Measurements from ENCODE around the gene RASSF8.

The RASSF8 gene

DNA sequence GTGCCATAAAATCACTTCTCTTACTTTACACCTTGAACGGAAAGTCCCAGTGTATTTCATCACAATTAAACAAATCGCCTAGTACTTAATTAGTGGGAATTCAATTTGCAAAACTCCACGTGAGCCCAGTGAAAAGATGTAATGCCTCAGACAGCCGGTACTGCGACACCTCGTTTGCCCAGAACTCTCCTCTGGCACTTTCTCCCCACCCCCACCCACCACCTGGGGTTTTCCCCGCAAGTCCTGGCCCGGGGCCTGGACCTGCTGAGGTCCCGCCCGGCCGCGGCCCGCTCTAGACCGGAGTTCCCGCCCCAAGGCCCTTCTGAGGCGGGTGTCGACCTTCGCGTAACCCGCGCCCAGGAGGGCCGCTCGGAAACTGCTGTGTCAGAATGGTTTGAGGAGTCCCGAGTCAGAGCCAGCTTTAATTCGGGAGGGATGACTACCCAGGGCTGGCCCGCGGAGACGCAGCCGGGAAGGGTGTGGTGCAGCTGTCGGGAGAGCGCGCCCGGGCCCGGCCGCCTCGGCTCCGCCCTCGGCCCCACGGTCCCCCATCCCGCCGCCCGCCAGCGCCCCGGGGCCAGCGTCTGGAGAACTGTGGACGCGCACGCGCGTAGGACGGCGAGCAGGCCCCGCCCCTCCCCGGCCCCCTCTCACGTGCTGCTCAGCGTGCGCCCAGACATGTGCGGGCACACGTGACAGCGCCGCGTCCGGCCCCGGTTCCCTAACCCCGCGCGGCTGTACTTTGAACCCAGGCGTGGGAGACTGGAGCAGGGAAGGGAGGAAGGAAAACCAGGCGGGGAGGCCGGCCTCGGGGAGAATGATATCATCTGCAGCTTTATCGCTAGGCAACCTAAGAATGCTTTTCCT lies 155.6 kb downstream of the RASSF8 start:
- peak; percentile 42 for DNase-seq

DNA sequence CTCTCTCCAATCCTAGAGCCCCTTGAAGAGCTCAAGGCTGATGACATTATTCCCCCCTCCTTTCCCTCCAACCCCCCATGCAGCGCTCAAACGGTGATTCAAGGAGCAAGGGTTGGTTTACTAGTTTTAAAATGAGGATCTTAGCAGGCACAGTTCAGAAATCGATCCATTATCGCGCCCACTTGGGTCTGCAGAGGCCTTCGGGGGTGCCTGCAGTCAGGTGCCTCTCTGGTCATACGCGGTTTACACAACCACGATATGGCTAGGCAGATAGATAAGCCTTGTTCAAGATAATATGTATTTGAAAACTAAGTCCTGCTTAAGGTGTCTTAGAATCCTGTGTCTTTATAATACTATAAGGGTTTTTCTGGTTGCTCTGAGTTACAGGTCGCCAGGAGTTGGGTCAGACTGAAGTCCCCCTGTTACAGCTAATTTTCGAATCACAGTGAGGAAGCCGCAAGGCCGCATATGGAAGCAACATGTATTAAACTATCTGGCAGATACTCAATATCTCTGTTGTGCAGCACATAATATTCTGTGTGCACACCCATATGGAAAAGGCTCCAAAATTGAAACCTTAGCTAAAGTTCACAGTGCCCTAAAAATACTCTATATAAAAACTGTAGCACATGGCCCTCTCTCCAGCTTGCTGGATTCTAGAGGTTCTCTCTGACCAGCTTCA lies 156.4 kb downstream of the RASSF8 start:
- DNase-seq: no peak

DNA sequence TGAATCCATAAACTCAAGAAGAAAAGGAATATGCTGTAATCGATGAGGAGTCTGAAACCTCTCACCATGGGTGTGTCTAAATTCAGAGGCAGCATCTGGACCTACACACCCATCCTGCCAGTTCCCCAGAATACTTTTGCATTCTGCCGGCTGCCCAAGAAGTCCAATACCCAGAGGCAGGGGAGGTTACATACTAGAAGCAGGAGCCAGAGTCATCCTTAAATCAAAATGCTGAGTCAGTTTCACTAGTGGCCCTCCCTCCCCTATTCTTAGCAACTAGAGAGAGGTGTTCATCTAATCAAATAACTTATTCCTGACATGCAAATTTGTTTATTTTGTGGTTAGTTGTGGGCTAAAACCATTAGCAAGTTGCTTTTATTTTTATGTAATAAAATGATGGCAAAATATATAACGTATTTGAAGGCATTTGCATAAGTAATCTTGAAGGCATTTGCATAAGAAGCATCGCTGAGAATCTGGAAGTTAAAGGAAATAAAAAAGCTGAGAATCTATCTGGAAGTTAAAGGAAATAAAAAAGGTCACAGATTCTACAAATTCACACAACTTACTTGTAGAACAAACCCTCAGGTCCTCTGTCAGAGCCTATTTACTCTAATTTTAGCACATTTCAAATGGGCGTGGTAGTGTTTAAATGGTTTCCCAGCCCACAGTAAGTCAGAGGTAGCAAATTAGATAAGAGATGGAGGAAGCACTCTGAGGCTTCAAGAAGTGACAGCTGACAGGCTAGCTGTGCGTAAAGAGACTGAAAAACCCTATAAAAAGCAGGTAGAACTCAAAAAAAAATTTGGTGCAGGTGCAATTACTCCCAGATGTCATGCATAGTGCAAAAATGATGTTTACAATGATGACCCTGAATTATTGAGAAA lies 158.6 kb downstream of the RASSF8 start:
- DNase-seq: no peak

DNA sequence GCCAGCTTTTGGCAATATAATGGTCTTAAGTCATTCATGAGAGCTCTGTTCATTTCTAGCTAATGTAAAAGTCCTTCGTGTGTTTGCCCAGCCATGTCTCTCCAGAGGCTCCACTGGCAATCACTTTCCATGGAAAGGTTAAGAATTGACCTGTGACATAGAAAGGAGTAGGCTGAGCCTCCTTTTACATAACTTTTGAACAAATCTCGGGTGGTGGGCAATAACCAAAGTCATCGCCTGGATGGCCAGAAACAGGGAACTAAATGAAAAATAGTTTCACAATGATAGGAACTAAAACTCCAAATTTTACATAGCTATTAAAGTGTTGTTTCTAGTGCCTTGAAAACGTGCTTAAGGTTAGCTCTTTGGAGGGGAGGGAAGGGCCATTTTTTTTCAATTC lies 159.8 kb downstream of the RASSF8 start:
- no peak for DNase-seq

DNA sequence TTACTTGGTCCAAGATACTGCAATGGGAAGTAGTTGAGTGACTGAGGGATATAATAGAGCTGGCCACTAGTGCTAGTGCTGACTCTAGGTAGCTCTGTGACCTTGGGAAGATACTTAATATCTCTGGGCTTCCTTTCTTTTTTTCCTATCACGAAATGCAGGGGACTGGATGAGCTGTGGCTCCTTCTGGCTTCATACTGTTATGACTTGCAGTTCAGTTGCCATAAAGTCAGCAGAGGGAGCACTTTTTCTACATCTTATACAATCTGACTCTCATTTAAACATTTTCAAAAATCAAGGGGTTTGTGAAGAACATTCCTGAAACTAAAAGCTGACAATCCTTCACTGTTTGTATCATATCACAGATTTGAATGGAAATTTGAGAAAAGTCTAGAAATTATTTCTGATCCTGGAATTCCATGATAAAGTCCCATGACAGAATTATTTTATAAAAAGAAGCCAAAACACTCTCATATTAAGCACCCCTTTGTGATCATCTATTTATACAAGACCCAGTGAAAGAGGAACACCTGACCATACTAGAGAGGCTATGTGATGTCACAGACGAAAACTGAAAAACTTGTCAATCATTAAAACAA lies 161.0 kb downstream of the RASSF8 start:
- DNase-seq: no peak

DNA sequence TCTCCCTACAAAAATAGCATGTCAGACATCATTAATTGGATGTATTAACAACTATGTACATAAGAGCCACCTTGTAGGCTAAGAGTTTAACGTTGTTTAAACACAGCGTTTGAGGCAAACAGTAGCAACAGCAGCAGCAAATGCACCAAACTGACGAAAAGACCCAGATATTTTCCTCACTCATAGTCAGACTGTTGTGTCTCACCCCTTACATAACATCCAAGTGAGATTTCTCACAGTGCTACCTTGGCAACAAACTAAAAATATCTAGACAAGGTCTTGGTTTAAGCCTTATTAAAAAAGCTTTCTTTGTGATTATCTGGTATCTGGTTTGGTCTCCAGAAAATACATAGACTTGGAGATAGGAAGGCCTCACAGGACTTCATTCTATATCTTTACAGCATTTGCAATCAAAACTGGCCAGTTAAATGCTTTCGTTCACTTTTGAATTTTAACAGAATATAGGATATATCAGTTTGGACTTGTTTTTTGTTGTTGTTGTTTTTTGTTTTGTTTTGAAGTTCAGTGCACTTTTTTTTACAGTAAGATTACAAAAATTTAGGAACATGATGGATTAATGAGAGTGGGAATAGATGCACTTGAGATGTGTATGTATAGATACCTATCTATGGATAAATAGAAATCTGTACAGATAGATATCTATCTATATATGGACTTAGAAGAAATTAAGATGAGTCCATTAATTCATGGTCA lies 162.2 kb downstream of the RASSF8 start:
- no peak for DNase-seq

DNA sequence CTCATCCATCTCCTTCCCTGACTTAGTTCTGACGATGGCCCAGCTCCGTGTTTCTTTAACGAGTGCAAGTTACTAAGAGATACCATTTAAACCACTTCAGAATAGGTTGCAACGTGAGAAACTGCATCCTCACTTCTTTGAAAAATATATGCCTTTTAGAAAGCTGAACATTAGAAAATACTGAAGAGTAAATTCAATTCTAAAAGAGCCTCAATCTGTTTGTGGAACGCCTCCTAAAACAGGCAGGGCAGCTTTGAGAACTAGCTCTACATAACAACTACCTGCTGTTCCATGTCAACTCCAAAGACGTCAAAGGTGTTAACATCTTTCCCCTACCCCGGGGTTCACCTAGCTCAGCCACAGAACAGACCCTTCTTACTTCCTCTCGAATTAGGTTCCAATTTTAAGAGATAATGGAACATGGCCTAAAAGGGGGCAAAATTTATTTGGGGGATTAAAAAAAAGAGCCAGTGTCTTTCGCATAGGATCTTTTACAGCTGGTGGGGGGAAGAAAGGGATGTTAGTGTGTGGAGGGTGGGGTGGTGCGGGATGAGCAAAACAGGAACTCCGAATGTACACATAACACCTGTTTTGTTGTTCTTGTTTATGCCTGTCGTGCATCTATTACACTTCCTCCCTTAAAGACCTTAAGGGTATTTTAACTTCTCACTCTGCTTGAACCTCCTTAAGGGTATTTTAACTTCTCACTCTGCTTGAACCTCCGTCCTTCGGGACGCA lies 163.0 kb downstream of the RASSF8 start:
- no peak for DNase-seq

DNA sequence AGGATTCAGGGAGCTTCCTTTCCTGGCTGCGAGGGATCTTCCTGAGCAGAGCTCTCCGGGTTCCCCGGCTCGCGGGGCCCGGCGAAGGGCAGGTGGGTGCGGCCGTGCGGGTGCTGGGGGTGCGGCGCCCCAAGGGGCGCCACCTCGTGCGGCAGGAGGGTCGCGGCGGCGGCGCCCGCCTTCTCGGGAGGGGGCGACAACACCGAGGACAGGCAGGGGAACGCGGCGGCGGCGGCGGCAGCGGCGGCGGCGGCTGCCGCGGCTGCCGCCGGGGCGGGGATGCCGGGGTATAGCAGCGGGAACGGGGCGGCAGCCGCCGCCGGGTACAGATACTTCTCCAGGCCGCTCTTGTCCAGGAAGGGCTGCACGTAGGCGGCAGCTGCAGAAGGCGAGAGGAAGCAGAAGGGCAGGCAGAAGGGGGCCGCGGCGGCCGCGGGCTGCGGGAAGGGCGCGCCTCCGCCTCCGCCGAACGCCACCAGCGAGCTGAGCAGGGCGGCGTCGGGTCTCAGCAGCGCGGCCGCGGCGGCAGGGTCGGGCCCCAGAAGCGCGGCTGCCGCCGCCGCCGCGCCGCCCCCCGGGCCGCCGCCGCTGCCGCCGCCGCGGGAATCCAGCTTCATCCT lies 163.7 kb downstream of the RASSF8 start:
- DNase-seq: no peak

DNA sequence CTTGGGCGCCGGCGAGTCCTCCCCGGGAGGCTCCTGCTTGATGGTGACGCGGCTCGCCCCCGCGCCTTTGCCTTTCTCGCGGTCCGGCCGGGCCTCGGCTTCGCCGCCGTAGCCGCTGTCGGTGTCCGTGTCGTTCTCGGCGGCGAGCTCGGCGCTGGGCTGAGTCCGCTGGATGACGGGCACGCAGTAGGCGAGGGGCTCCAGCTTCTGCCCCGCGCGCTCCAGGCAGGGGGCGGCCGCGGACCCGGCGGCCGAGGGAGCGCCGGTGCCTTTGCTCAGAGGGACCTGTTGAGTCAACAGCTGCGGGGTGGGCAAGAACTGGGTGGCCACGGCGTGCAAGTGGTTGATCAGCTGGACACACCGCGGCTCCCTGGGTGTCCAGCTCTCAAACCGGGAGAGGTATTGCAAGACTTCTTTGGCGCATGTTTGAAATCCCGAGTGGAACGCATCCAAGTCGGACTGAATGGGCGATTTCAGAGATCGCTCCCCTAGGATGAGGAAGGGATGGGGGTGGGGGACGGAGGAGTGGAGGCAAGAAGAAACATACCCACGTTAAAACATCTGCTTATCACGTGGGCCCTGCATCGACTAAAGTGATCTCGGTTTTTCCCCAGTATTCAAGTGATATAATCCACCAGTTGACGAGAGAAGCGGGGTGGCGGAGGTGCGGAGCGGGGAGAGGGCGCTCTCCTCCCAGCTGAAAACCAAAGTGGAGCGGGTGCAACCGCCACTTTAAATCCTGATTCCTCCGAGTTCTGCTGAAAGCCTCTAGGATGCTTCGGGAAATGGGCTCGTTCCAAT lies 164.4 kb downstream of the RASSF8 start:
- DNase-seq: no peak

DNA sequence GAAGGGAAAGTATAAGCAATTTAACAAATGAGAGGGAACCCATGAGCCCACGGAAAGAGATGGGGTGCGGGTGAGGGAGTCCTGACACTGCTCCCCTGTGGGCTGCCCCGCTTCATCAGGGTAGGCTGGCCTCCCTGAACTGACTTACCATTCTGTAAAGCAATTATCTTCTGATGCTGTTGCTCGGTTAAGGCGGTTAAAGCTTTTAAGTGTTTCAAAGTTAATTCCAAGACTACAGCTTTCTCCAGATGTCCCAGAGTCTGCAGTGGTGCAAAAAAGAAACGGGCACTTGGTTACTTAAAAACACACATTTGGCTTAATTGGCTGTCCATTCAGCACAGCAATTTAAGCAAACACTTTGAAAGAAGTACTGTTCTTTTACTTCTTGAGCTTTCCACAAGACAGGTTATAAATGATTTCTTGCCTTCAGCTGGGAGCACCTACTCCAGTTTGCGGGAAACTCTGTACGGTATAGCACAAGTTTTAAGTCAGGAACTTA lies 165.0 kb downstream of the RASSF8 start:
- DNase-seq: no peak

DNA sequence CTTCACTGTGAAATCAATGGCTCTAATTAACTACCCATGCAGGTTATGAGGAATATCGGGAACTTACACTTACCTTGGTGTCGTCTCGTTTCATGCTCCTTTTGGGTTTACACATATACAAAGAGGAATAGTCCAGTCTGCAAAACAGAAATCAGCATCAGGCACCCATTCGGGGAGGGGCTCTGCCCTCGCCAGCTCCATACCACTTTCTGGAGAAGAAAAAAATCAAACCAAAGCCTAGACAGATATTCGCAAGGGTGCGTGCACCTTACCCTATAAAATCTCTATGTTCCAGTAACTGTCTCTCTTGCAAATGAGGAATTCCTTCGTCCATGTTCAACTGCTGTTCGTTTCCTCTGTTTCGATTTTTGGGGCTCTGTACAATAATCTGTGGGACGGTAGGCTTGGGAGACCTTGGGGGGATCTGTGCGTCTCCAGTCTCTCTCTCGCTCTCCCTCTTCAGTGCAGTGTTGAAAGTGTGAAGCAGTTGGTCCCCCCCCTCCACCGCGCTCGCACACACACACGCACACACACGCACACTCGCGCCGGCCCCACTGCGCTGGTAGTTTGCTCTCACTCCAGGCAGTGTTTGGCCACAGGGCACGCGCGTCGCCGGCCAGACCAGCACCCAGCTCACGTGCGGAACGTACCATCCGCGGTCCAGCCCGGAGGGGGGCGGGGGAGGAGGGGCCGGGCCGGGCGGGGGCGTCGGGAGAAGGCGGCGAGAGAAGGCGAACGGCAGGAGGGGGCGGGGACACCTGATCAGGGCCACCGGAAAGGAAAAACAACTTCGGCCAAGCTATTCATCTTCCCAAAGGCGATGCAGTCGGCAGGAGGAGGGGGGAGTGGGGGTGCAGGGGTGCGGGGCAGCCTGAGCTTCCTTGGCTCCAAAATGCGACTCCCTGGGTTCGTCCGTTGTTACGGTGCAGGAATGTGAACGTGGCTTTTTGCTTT lies 166.2 kb downstream of the RASSF8 start, which contains the start of gene BHLHE41:
TSS of gene BHLHE41 (minus strand) at position 592 of the 954 bp plus-strand sequence. CDS start at position 334, 258 bp downstream.
- no peak for DNase-seq

DNA sequence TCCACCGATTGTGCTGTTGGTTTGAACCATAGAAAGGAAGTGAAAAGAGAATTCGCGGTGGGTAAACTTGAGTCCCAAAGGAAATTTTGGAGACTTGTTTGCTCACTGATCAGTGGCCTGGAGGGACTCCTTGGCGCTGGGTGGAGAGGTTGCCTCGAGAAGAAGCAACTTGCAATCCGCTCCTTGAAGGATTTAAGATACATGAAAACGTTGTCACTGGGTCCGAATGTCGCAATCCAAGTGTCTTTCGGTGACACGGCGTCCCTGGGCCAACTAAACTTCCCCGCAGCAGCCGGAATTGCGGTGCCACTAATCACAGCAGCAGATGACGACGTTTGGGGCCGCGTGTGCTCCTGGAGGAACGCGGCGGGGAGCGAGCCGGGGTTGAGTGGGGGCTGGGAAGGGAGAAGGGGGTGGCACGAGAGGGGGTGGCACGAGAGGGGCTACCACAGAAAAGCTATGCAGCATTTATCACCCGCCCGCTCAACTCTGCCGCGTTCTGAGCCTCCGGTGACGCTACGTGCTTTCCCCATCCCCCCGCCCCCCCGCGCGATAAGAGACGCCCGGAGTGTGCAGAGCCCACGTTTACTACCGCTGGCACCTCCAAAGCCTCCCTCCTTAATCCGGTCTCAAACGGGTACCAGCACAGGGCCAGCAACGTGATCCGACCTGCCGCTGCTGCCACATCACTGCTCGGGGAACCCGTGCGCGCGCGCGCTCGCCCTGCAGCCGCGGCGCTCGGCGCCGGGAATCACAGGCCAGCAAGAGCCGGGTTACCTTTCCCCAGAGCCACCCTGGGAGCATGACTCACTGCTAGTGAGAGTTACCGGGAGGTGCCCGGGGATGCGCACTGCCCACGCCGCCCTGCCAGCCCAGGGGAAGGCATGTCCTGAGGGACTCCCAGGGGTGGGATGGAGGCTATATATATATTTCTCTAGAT lies 167.2 kb downstream of the RASSF8 start:
- peak; percentile 40 for DNase-seq

DNA sequence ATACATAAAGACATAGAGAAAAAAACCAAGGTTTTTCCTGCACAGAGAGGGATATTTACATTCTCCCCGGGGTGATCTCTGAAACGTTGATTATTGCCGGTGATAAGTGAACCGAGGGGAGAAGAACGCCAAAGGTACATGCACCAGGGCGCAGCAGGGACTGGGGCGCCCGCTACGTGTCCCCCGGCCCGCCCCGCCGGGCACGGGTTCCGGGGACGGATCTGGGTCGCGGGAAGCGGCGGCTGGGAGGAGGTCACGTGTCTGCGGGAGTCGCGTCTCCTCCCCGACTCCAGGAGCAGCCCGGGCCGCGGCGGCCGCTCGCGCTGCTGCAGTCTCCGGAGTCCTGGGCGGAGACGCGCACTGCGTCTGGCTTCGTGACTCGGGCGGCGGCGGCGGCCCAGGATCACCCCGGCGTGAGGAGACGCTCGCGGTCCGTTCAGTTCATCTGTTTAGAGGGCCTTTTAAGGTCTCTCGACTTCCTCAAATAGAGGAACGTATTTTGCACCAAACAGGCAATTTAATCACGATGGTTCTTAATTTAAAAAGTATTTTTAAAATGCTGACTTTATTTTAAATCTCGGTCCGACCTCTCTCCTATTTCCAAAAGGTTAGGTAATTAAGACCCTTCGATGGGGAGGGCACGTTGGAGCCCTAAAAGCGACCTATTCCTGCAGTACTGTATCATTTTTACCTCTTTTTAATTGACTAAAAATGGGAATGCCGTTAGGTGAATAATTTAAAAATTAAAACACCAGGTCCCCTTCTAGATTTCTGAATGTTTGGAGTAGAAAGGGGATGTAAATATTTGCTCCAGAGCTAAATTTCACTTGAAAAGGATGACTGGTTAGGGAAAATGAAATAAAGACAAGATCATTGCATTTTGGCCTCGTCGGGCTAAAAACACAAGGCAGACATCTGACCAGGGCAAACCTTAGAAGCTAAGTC lies 168.1 kb downstream of the RASSF8 start:
- peak; percentile 13 for DNase-seq

DNA sequence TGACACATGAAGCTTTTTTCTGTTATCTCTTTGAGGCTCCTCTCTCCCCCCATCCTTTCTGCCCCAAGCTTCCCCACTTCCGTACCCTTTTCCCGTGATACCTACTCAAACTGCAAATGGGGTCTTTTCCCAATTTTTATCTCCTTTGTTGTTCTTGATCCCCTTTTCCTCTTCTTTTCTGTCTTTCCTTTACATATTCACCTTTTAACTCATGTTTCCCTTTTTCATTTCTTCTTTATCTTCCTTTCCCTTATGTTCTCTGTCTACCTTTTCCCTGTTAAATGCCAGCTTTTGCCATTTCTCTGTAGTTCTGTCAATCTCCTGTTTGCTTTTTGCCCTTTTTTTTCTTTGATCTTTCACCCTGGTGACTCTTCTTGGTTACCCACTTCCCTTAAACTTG lies 168.9 kb downstream of the RASSF8 start:
- no peak for DNase-seq

DNA sequence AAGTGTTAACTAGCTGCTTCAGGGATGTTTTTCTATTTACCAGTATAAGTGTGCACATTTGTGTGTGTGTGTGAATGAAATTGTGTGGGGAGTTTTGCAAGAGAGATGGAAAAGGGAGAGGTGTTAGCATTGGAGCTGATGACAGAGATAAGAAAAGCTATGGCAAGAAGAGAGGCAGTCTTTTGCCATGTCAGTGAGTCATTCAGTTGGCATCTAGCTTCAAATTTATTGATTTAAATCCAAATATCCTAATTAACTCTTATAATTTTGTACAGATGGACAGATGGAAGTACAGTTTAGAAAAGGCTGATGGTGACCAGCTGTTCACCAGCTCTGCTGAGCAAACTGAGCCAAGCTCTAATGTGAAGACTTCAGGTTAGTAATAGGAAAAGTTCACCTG lies 169.7 kb downstream of the RASSF8 start:
- no peak for DNase-seq

All from NCI-H345 (cell line).